Right lobe of liver (tissue), 6 donors: ENCODE measurements around the gene NUBP2. TPM values are rescaled to one million over a fixed set of nuclear protein-coding genes. Genes with fewer than 3 reads are reported as not detected.

Source experiments
- ATAC-seq, 4 donors: fragments of 200-7000 bp; cut with Tn5 transposase; one replicate each; pipeline ENCODE4 v1.9.1; 2020; ENCODE audit warnings: mild to moderate bottlenecking in 4 of 4, moderate library complexity in 4 of 4
- DNase-seq, 3 donors: peaks; one replicate each; pipeline ENCODE4 v3.0.0-alpha.2; 2020
- H3K27ac ChIP-seq, 3 donors: fragments of 200-600 bp; one replicate each; pipeline ENCODE4 v1.8.0; 2022
- H3K27me3 ChIP-seq, 2 donors: fragments of 200-600 bp; one replicate each; pipeline ENCODE4 v1.8.0; 2022
- H3K36me3 ChIP-seq, 4 donors: fragments of 200-600 bp; sonication (generic) in 1 of 4; one replicate each; pipeline versions ENCODE4 v1.5.1 to v1.8.0; 2017 to 2022; ENCODE audit warnings: control low read depth in 1 of 4
- H3K4me1 ChIP-seq, 4 donors: fragments of 200-600 bp; sonication (generic) in 1 of 4; one replicate each; pipeline versions ENCODE4 v1.5.1 to v1.8.0; 2017 to 2022; ENCODE audit warnings: control low read depth in 1 of 4
- H3K4me3 ChIP-seq, 3 donors: fragments of 200-600 bp; one replicate each; pipeline ENCODE4 v1.8.0; 2022
- H3K9me3 ChIP-seq, 4 donors: fragments of 200-600 bp; sonication (generic) in 1 of 4; one replicate each; pipeline versions ENCODE4 v1.5.1 to v1.8.0; 2017 to 2022; ENCODE audit warnings: control low read depth in 1 of 4
- POLR2A ChIP-seq: fragments of 450-650 bp; IDR thresholded peaks from one replicate; pipeline ENCODE4 v1.6.1; 2017; ENCODE audit warnings: antibody characterized with exemption, mild to moderate bottlenecking
- WGBS: methylation state at CpG from one replicate; pipeline ENCODE4 v1.1.6; 2018; ENCODE audit warnings: low coverage, low lambda C conversion rate; ENCODE audit not compliant: insufficient coverage; ENCODE audit errors: missing lambda C conversion rate; 5-methylcytosine and 5-hydroxymethylcytosine counted together
- intact Hi-C, 2 donors: fragments of 100-400 bp; cut with DNase I; formaldehyde crosslinking; loops; one replicate each; pipeline versions ENCODE4 v1.11.2 to v1.14.1; 2022
- total RNA-seq, 6 experiments: library from RNA; depleted of rRNA in 2 of 6; stranded (reverse); fragments of >200 nt in 2 of 6; fragmentation: NEBNext Ultra II Directional in 3 of 6; extraction: Animal tissue kit (Norgen Biotek cat#: 25700) in 3 of 6; gene quantifications; one replicate each; pipeline versions ENCODE4 v1.1.0 to v1.2.4, GENCODE V29; 2016 to 2023
- TF ChIP-seq, protein P1 (sequence below), 4 donors: fragments of 200-600 bp in 3 of 4; fragments of 450-650 bp in 1 of 4; IDR thresholded peaks; one replicate each; pipeline versions ENCODE4 v1.5.1 to v1.8.0; 2016 to 2022; ENCODE audit warnings: antibody characterized with exemption in 4 of 4, mild to moderate bottlenecking in 2 of 4
- donor health status: DM: no; HTN: yes; CAD: no.
- donor health status: DM: no; HTN: no; CAD: no.
- donor health status: DM: no; HTN: no; CAD: no.
- donor health status: DM: no; HTN: yes; CAD: no.
- donor health status: DM: no; HTN: yes; CAD: no.

NUBP2 gene
- total RNA-seq, 6 experiments from 2014 or later, result 21.1 to 90.3 (median 32.6) TPM

DNA sequence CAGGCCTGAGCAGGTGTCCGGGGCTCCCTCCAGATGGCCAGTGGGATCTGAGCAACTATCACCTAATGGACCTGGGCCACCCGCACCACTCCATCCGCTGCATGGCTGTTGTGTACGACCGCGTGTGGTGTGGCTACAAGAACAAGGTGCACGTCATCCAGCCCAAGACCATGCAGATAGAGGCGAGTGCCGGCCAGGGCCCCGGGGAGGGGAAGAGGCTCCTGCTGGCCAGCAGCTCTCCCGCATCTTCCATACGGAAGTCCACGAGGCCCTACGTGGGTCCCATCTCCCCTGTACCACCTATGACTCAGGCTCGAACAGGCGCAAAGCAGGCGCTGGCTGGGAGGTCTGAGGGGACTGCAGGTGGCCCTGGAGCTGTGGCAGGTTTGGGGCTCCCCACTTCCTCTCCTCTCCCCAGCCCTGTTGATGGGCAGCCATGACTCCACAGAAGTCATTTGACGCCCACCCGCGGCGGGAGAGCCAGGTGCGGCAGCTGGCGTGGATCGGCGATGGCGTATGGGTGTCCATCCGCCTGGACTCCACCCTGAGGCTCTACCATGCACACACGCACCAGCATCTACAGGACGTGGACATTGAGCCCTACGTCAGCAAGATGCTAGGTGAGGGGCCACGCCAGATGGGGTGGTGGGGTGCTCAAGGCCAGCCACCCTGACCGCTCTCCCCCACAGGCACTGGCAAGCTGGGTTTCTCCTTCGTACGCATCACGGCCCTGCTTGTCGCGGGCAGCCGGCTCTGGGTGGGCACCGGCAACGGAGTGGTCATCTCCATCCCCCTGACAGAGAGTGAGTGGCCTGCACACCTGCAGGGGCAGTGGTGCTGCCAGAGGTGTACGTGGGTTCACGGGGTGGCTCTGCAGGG, 15.4 kb upstream of the NUBP2 start:
- H3K27me3 ChIP-seq, result no peaks in the 10 kb centered on the region
- H3K4me3 ChIP-seq, result no peak overlapping the region
- peaks cover 0 to 11% (median 0%) of the 10 kb centered on the region in 4 donors for H3K4me1 ChIP-seq
- no peak overlapping the region for H3K27ac ChIP-seq
- ATAC-seq, result no peak
- H3K36me3 ChIP-seq, result peaks cover 0 to 40% (median 2%) of the 10 kb centered on the region in 4 donors
- no peak for DNase-seq
- 87% methylated on average over 3 of the region's 42 CpGs for WGBS
- no peak for TF ChIP-seq POLR2A
- TF ChIP-seq, protein P1, sequence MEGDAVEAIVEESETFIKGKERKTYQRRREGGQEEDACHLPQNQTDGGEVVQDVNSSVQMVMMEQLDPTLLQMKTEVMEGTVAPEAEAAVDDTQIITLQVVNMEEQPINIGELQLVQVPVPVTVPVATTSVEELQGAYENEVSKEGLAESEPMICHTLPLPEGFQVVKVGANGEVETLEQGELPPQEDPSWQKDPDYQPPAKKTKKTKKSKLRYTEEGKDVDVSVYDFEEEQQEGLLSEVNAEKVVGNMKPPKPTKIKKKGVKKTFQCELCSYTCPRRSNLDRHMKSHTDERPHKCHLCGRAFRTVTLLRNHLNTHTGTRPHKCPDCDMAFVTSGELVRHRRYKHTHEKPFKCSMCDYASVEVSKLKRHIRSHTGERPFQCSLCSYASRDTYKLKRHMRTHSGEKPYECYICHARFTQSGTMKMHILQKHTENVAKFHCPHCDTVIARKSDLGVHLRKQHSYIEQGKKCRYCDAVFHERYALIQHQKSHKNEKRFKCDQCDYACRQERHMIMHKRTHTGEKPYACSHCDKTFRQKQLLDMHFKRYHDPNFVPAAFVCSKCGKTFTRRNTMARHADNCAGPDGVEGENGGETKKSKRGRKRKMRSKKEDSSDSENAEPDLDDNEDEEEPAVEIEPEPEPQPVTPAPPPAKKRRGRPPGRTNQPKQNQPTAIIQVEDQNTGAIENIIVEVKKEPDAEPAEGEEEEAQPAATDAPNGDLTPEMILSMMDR (IDR thresholded peaks at IDR 0.05), result no peak
- H3K9me3 ChIP-seq, result no peaks in the 10 kb centered on the region
- intact Hi-C loops, result no loop called here

DNA sequence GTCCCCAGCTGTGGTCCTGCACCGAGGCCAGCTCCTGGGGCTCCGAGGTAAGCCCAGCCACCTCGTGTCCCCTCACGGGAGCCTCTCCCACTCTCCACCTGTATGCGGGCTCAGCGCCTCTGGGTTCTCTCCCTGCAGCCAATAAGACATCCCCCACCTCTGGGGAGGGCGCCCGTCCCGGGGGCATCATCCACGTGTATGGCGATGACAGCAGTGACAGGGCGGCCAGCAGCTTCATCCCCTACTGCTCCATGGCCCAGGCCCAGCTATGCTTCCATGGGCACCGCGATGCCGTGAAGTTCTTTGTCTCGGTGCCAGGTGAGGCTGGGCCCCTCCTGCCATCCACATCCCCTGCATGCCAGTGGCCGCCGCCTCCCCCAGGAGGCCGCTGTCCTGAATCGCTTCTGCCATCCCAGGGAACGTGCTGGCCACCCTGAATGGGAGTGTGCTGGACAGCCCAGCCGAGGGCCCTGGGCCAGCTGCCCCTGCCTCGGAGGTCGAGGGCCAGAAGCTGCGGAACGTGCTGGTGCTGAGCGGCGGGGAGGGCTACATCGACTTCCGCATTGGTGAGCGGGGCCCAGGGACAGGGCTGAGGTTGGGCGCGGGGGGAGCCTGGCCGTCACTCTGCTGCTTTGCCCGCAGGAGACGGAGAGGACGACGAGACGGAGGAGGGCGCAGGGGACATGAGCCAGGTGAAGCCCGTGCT, 14.5 kb upstream of the NUBP2 start:
- H3K4me3 ChIP-seq, result no peak overlapping the region
- no peaks in the 10 kb centered on the region for H3K27me3 ChIP-seq
- peaks cover 0 to 11% (median 0%) of the 10 kb centered on the region in 4 donors for H3K4me1 ChIP-seq
- peaks cover 0 to 33% (median 2%) of the 10 kb centered on the region in 4 donors for H3K36me3 ChIP-seq
- no peak overlapping the region for H3K27ac ChIP-seq
- TF ChIP-seq, protein P1 (IDR thresholded peaks at IDR 0.05), result no peak
- no peak for TF ChIP-seq POLR2A
- H3K9me3 ChIP-seq, result no peaks in the 10 kb centered on the region
- no peak for ATAC-seq
- no peak for DNase-seq
- 80% methylated on average over 1 of the region's 41 CpGs for WGBS
- intact Hi-C loops, result no loop called here

DNA sequence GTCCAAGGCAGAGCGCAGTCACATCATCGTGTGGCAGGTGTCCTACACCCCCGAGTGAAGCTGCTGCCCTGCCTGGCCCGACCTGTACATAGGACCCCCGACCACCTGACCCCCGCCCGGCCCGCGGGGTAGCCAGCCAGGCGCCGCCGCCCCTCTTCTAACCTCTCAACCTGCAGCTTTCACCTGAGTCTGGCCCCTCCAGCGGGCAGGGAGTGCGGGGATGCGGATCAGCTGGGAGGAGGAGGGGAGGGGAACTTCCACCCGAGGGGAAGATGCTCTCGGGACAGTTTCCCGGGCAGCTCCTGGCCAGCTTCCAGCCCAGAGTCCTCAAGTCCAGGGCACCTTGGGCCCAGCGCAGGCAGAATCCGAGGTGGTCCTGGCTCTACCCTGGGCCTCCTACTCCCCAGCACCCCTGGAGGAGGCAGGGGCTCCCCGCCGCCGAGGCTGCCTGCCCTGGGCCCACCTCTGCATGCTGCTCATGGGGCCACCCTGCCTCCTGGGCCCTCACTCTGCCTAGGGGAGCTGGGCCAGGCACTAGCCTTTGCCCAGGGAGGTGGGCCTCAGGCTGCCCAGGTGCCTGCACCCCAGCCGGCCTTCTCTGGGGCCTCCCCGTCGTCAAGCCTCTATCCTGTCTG, 13.9 kb upstream of the NUBP2 start:
- DNase-seq, result no peak
- Histone ChIP-seq H3K9me3 (no peaks in the 10 kb centered on the region), H3K36me3 (peaks cover 0 to 32% (median 2%) of the 10 kb centered on the region in 4 donors), H3K4me1 (peaks cover 0 to 11% (median 2%) of the 10 kb centered on the region in 4 donors), H3K27ac (no peak overlapping the region), H3K27me3 (no peaks in the 10 kb centered on the region), H3K4me3 (no peak overlapping the region)
- no peak for TF ChIP-seq POLR2A
- TF ChIP-seq, protein P1 (IDR thresholded peaks at IDR 0.05), result no peak
- intact Hi-C loops, result no loop called here
- no peak for ATAC-seq
- WGBS, result 41% methylated on average over 5 of the region's 26 CpGs

DNA sequence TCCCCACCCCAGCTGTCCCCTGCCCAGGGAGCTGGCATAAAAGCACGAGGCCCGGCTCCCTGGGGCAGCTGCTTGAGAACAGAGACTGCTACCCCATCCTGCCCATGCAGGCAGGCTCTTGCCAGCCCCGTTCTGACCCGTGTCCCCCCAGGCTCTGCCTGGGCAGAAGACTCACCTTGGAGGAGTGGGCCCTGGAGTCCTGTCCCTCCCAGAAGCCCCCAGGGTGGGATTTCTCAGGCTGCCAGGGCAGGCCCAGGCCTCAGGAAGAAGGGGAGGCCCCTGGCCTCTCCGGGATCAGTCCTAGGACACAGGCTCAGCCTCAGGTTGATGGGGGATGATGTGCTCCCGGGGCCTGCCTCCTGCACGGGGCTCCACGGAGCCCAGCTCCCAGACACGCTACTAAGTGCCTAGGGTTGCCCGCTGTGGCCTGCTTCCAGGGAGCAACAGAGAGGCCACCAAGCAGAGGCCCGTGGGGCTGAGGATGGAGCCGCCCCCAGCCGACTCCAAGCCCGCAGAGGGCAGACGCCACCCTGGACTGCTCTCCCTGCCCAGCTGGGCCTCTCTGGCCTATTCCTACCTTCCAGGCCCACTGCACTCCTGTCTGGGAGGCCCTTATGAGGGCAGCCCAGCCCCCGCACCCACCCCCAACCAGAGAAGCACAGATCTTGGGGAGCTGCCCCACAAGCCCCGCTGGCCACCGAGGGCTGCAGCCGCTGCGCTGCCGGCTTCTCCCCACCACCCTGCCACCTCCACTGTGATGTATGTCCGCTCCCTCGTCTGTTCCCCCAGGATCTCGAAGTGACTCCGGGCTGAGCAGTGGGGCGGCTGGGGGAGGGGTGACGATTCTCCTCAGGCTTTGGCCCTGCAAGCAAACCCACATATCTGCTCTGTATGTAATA, 13.1 kb upstream of the NUBP2 start:
- peak overlapping the region in 1 of 3 donors; percentile 98 for H3K4me3 ChIP-seq
- 50% methylated on average over 2 of the region's 27 CpGs for WGBS
- ATAC-seq (no peak), DNase-seq (no peak)
- peaks cover 0 to 25% (median 2%) of the 10 kb centered on the region in 4 donors for H3K36me3 ChIP-seq
- peaks cover 0 to 19% (median 6%) of the 10 kb centered on the region in 4 donors for H3K4me1 ChIP-seq
- no peaks in the 10 kb centered on the region for H3K27me3 ChIP-seq
- H3K27ac ChIP-seq, result no peak overlapping the region
- intact Hi-C loops, result no loop called here
- no peaks in the 10 kb centered on the region for H3K9me3 ChIP-seq
- TF ChIP-seq, protein P1 (IDR thresholded peaks at IDR 0.05), result no peak
- TF ChIP-seq POLR2A, result no peak
